H9 (cell line): ENCODE measurements around the gene MX1. TPM values are rescaled to one million over a fixed set of nuclear protein-coding genes. Genes with fewer than 3 reads are reported as not detected.
A peak's percentile ranks its signal among the peaks of the same experiment; 100 is the strongest.

Experiments used
- DNase-seq: peaks from one replicate; pipeline ENCODE4 v3.0.0-alpha.2; 2017
- H2AFZ ChIP-seq: one replicate; pipeline ENCODE4 v1.6.1; 2013; ENCODE audit warnings: mild to moderate bottlenecking, low read length, control low read depth, moderate library complexity
- H2AK5ac ChIP-seq: 2 replicates; pipeline ENCODE4 v1.6.1; 2013; ENCODE audit warnings: low read length, control low read depth, mixed read lengths; ENCODE audit not compliant: insufficient read length
- H2BK120ac ChIP-seq: one replicate; pipeline ENCODE4 v1.6.1; 2013; ENCODE audit warnings: low read depth, mild to moderate bottlenecking, low read length, control low read depth, inconsistent platforms; ENCODE audit not compliant: poor library complexity, severe bottlenecking
- H2BK12ac ChIP-seq: 2 replicates; pipeline ENCODE4 v1.6.1; 2013; ENCODE audit warnings: low read length, control low read depth, mixed read lengths, low read depth; ENCODE audit not compliant: insufficient read length
- H2BK15ac ChIP-seq: 2 replicates; pipeline ENCODE4 v1.6.1; 2013; ENCODE audit warnings: low read depth, low read length, control low read depth
- H2BK20ac ChIP-seq: one replicate; pipeline ENCODE4 v1.6.1; 2013; ENCODE audit warnings: low read depth, mild to moderate bottlenecking, low read length, control low read depth, inconsistent platforms; ENCODE audit not compliant: poor library complexity, severe bottlenecking
- H2BK5ac ChIP-seq: 2 replicates; pipeline ENCODE4 v1.6.1; 2013; ENCODE audit warnings: low read length, control low read depth, mixed read lengths; ENCODE audit not compliant: insufficient read length
- H3K14ac ChIP-seq: 2 replicates; pipeline ENCODE4 v1.6.1; 2013; ENCODE audit warnings: low read length, control low read depth; ENCODE audit not compliant: insufficient read depth
- H3K18ac ChIP-seq: 2 replicates; pipeline ENCODE4 v1.6.1; 2013; ENCODE audit warnings: low read depth, mild to moderate bottlenecking, mixed read lengths, low read length, control low read depth; ENCODE audit not compliant: insufficient read length
- H3K23ac ChIP-seq: 2 replicates; pipeline ENCODE4 v1.6.1; 2013; ENCODE audit warnings: low read length, control low read depth, mixed read lengths, low read depth; ENCODE audit not compliant: insufficient read length
- H3K23me2 ChIP-seq: 2 replicates; pipeline ENCODE4 v1.6.1; 2013; ENCODE audit warnings: low read depth, mild to moderate bottlenecking, mixed read lengths, low read length, control low read depth; ENCODE audit not compliant: insufficient read length, poor library complexity, severe bottlenecking
- H3K27ac ChIP-seq: 2 replicates; pipeline ENCODE4 v1.5.1; 2013; ENCODE audit warnings: low read length, control low read depth, mixed read lengths, low read depth; ENCODE audit not compliant: insufficient read length
- H3K27me3 ChIP-seq: 2 replicates; pipeline ENCODE4 v1.6.1; 2013; ENCODE audit warnings: low read length, control low read depth, inconsistent platforms; ENCODE audit not compliant: insufficient read depth
- H3K4ac ChIP-seq: 2 replicates; pipeline ENCODE4 v1.6.1; 2013; ENCODE audit warnings: low read depth, mild to moderate bottlenecking, control low read depth, inconsistent platforms, low read length, moderate library complexity
- H3K4me1 ChIP-seq: 2 replicates; pipeline ENCODE4 v1.6.1; 2013; ENCODE audit warnings: low read length, control low read depth, inconsistent platforms; ENCODE audit not compliant: insufficient read depth
- H3K4me2 ChIP-seq: 2 replicates; pipeline ENCODE4 v1.6.1; 2013; ENCODE audit warnings: low read length, control low read depth, mixed read lengths; ENCODE audit not compliant: insufficient read length, insufficient read depth
- H3K56ac ChIP-seq: 2 replicates; pipeline ENCODE4 v1.6.1; 2013; ENCODE audit warnings: low read depth, mild to moderate bottlenecking, mixed read lengths, low read length, control low read depth; ENCODE audit not compliant: insufficient read length
- H3K79me1 ChIP-seq: 2 replicates; pipeline ENCODE4 v1.6.1; 2013; ENCODE audit warnings: low read depth, mild to moderate bottlenecking, moderate library complexity, low read length, control low read depth, inconsistent platforms; ENCODE audit not compliant: insufficient read depth, poor library complexity, severe bottlenecking
- H3K79me2 ChIP-seq: 2 replicates; pipeline ENCODE4 v1.6.1; 2013; ENCODE audit warnings: low read length, control low read depth, inconsistent platforms; ENCODE audit not compliant: insufficient read depth
- H3K9ac ChIP-seq: 2 replicates; pipeline ENCODE4 v1.6.1; 2013; ENCODE audit warnings: low read length, control low read depth, mixed read lengths; ENCODE audit not compliant: insufficient read length; ENCODE audit errors: extremely low read depth
- H3K9me3 ChIP-seq: one replicate; pipeline ENCODE4 v1.6.1; 2013; ENCODE audit warnings: low read depth, low read length, inconsistent platforms; ENCODE audit not compliant: control insufficient read depth
- H3T11ph ChIP-seq: one replicate; pipeline ENCODE4 v1.6.1; 2013; ENCODE audit warnings: mild to moderate bottlenecking, low read length, control low read depth, inconsistent platforms
- H4K20me1 ChIP-seq: one replicate; pipeline ENCODE4 v1.6.1; 2013; ENCODE audit not compliant: control insufficient read depth, insufficient read length, insufficient read depth
- H4K5ac ChIP-seq: 2 replicates; pipeline ENCODE4 v1.6.1; 2013; ENCODE audit warnings: low read depth, mild to moderate bottlenecking, mixed read lengths, low read length, control low read depth; ENCODE audit not compliant: insufficient read length
- H4K8ac ChIP-seq: replicated peaks from 2 replicates; pipeline ENCODE4 v1.6.1; 2013; ENCODE audit warnings: low read length, control low read depth, mixed read lengths, low read depth; ENCODE audit not compliant: insufficient read length
- H4K91ac ChIP-seq: 2 replicates; pipeline ENCODE4 v1.6.1; 2013; ENCODE audit warnings: low read depth, mild to moderate bottlenecking, moderate library complexity, mixed read lengths, low read length, control low read depth; ENCODE audit not compliant: insufficient read length
- H3K27ac Mint-ChIP-seq, 3 experiments: 2 replicates in 2 of 3; 3 replicates in 1 of 3; pipeline ENCODE4 v1.8.0; 2020 to 2021; ENCODE audit warnings: mixed read lengths in 3 of 3, mild to moderate bottlenecking in 1 of 3, moderate library complexity in 1 of 3
- H3K27me3 Mint-ChIP-seq: 2 replicates; pipeline ENCODE4 v1.8.0; 2021; ENCODE audit warnings: low read depth, mild to moderate bottlenecking, moderate library complexity, mixed read lengths
- H3K36me3 Mint-ChIP-seq, 3 experiments: 2 replicates in 2 of 3; 3 replicates in 1 of 3; pipeline ENCODE4 v1.8.0; 2020 to 2021; ENCODE audit warnings: low read depth in 3 of 3, mixed read lengths in 3 of 3; ENCODE audit not compliant: insufficient read depth in 1 of 3
- H3K4me1 Mint-ChIP-seq, 2 experiments: 2 replicates each; pipeline ENCODE4 v1.8.0; 2020; ENCODE audit warnings: mixed read lengths in 2 of 2
- H3K4me3 Mint-ChIP-seq, 2 experiments: 2 replicates in 1 of 2; 3 replicates in 1 of 2; pipeline ENCODE4 v1.8.0; 2020 to 2021; ENCODE audit warnings: mild to moderate bottlenecking in 2 of 2, mixed read lengths in 2 of 2, moderate library complexity in 1 of 2
- H3K9me3 Mint-ChIP-seq, 2 experiments: 2 replicates in 1 of 2; 3 replicates in 1 of 2; pipeline ENCODE4 v1.8.0; 2020; ENCODE audit warnings: mild to moderate bottlenecking in 2 of 2, mixed read lengths in 2 of 2, moderate library complexity in 1 of 2
- WGBS: extraction: QIAGEN DNeasy Blood & Tissue Kit; methylation state at CpG from one replicate; pipeline ENCODE4 v1.1.7; 2013; ENCODE audit warnings: missing lambda C conversion rate, low lambda C conversion rate, mixed read lengths; ENCODE audit not compliant: insufficient read length; ENCODE audit errors: extremely low coverage; 5-methylcytosine and 5-hydroxymethylcytosine counted together
- total RNA-seq: library from RNA; stranded (reverse); gene quantifications from 2 replicates; pipeline ENCODE4 v1.2.1, GENCODE V29; 2021
- TF ChIP-seq, protein P1 (sequence below): fragments of 200-600 bp; sonication (generic); conservative IDR thresholded peaks from 3 replicates; pipeline ENCODE4 v1.8.0; 2021; ENCODE audit warnings: antibody characterized with exemption, mild to moderate bottlenecking

MX1 gene
- total RNA-seq, 1 experiment from 2014 or later: 6.3 TPM

DNA sequence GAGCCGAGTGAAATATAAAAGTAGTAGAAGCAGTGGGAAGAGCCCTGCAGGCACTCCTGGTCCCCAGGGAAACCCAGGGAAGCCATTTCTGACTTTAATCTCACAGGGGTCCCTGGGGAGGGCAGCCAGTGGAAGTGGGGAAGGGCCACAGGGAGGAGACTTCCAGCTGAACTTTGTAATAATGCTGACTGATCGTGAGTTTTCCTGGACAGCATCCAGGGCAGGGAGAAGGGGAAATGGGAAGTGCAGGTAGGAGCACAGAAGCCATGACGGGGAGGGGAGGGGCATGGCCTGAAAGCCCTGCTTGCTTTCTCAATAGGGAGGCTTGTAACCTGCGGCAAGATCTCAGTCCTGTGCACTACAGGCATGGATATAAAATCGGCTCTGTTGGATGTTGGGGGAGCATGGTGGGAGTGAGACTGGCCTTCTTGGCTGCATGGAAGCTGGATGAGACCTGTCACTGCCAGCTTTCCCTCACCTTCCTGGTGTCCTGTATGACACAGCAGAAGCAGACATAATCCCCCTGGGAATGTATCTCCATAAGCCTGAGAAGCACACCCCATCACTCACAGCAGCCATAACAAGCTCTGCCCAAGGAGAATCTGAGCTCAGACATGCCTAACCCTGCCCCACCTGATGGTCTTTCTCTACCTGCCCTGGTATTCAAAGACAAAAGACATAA, 15.1 kb upstream of the MX1 start:
- Histone ChIP-seq H2BK120ac (no peak overlapping the region), H3T11ph (no peak overlapping the region), H2BK15ac (no peak overlapping the region), H3K27me3 (no peaks in the 10 kb centered on the region), H2BK12ac (no peak overlapping the region), H2AK5ac (no peak overlapping the region), H2AFZ (no peak overlapping the region), H3K18ac (no peak overlapping the region), H3K9me3 (no peaks in the 10 kb centered on the region), H3K23me2 (no peaks in the 10 kb centered on the region), H4K91ac (no peak overlapping the region), H2BK5ac (no peak overlapping the region), H3K79me1 (no peaks in the 10 kb centered on the region), H3K23ac (no peak overlapping the region), H3K4ac (no peak overlapping the region), H3K4me1 (no peaks in the 10 kb centered on the region), H4K5ac (no peak overlapping the region), H3K9ac (no peak overlapping the region), H3K4me2 (no peak overlapping the region), H4K8ac (no peak overlapping the region), H3K56ac (no peak overlapping the region), H3K79me2 (no peaks in the 10 kb centered on the region), H3K27ac (no peak overlapping the region), H3K14ac (no peak overlapping the region), H4K20me1 (no peaks in the 10 kb centered on the region), H2BK20ac (no peak overlapping the region)
- peaks cover 19 to 20% of the 10 kb centered on the region in 2 experiments for H3K4me1 Mint-ChIP-seq
- peaks cover 3 to 5% of the 10 kb centered on the region in 2 experiments for H3K9me3 Mint-ChIP-seq
- WGBS: no CpG with 5 or more reads among the region's 5 CpGs
- TF ChIP-seq, protein P1, sequence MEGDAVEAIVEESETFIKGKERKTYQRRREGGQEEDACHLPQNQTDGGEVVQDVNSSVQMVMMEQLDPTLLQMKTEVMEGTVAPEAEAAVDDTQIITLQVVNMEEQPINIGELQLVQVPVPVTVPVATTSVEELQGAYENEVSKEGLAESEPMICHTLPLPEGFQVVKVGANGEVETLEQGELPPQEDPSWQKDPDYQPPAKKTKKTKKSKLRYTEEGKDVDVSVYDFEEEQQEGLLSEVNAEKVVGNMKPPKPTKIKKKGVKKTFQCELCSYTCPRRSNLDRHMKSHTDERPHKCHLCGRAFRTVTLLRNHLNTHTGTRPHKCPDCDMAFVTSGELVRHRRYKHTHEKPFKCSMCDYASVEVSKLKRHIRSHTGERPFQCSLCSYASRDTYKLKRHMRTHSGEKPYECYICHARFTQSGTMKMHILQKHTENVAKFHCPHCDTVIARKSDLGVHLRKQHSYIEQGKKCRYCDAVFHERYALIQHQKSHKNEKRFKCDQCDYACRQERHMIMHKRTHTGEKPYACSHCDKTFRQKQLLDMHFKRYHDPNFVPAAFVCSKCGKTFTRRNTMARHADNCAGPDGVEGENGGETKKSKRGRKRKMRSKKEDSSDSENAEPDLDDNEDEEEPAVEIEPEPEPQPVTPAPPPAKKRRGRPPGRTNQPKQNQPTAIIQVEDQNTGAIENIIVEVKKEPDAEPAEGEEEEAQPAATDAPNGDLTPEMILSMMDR: no peak
- H3K36me3 Mint-ChIP-seq: peaks cover 0 to 11% (median 0%) of the 10 kb centered on the region in 3 experiments; a peak in 1 of 7 replicates
- H3K27ac Mint-ChIP-seq: peak overlapping the region in 2 of 3 experiments; percentile 19 to 62; a peak in 3 of 7 replicates
- H3K27me3 Mint-ChIP-seq: peaks cover 7% of the 10 kb centered on the region
- H3K4me3 Mint-ChIP-seq: no peak overlapping the region
- DNase-seq: no peak
